ENCODE measurements around the gene ESRRA. TPM values are rescaled to one million over a fixed set of nuclear protein-coding genes. Genes with fewer than 3 reads are reported as not detected.

ESRRA gene
- total RNA-seq, 1 experiment from 2014 or later, result 111 TPM

DNA sequence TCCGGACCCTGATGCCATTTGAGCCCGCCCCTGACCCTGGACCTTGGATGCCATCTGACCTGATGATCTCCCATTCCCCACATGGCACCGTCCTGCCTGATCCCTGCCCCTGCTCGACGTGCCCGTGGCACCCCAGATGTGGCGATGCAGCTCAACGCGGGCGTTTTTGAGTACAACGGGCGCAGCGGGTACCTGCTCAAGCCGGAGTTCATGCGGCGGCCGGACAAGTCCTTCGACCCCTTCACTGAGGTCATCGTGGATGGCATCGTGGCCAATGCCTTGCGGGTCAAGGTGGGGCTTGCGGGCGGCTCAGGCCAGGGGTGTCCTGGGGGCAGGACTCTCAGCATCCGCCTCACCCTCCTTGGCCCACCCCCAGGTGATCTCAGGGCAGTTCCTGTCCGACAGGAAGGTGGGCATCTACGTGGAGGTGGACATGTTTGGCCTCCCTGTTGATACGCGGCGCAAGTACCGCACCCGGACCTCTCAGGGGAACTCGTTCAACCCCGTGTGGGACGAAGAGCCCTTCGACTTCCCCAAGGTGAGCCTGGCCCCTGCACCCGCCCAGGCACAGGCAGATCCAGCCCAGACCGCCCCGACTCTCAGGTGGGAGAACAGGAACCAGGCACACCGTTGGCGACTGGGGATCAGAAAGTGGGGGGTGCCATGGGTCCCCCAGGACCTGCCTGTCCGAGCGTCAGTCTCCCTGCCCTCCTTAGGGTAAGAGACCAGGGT, 42.9 kb upstream of the ESRRA start:
- intact Hi-C loops (cut with micrococcal nuclease), result no loop called here
- Histone ChIP-seq H3K4me2 (ENCODE audit: low read length) (no peak overlapping the region), H3K9me3 (ENCODE audit: low read length) (no peaks in the 10 kb centered on the region), H4K20me1 (ENCODE audit: low read length) (0 out of 2 replicates have a peak, but pooled peaks cover 3% of the 10 kb centered on the region), H3K27ac (ENCODE audit: low read length) (no peak overlapping the region), H3K27me3 (ENCODE audit: low read length) (no peaks in the 10 kb centered on the region), H3F3A (ENCODE audit: low read length, unreplicated experiment) (no peaks in the 10 kb centered on the region), H3K4me3 (ENCODE audit: low read length) (no peak overlapping the region), H3K79me2 (ENCODE audit: low read length) (no peaks in the 10 kb centered on the region), H3K4me1 (ENCODE audit: insufficient read depth, low read length) (peaks cover 8% of the 10 kb centered on the region; the same call in 1 of the 2 replicates), H3K9ac (ENCODE audit: low read length) (no peak overlapping the region), H3K9me2 (replicated peaks; ENCODE audit: low read length) (no peaks in the 10 kb centered on the region), H2AFZ (ENCODE audit: low read length) (no peak overlapping the region), H3K36me3 (ENCODE audit: low read depth, low read length) (peaks cover 42% of the 10 kb centered on the region)
- no TSS peak for BruUV-seq (replicated peaks)
- no peak for TF ChIP-seq EZH2 (IDR thresholded peaks at IDR 0.05; ENCODE audit: low read length, unreplicated experiment)
- no peak for TF ChIP-seq EZH2phosphoT487 (IDR thresholded peaks at IDR 0.05; ENCODE audit: borderline replicate concordance, low read length)
- TF ChIP-seq, protein P1, sequence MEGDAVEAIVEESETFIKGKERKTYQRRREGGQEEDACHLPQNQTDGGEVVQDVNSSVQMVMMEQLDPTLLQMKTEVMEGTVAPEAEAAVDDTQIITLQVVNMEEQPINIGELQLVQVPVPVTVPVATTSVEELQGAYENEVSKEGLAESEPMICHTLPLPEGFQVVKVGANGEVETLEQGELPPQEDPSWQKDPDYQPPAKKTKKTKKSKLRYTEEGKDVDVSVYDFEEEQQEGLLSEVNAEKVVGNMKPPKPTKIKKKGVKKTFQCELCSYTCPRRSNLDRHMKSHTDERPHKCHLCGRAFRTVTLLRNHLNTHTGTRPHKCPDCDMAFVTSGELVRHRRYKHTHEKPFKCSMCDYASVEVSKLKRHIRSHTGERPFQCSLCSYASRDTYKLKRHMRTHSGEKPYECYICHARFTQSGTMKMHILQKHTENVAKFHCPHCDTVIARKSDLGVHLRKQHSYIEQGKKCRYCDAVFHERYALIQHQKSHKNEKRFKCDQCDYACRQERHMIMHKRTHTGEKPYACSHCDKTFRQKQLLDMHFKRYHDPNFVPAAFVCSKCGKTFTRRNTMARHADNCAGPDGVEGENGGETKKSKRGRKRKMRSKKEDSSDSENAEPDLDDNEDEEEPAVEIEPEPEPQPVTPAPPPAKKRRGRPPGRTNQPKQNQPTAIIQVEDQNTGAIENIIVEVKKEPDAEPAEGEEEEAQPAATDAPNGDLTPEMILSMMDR (conservative IDR thresholded peaks at IDR 0.05; ENCODE audit: low read depth, low read length), result no peak
- POLR2A ChIA-PET (ENCODE audit: unreplicated experiment), result no interaction called here
- ATAC-seq (no peak), DNase-seq (no peak)
- CTCF ChIA-PET, result interaction anchor here (1.0 kb wide), 1 partner anchor 93 kb away, joined by 4 read pairs; no protein-coding TSS in a partner anchor

DNA sequence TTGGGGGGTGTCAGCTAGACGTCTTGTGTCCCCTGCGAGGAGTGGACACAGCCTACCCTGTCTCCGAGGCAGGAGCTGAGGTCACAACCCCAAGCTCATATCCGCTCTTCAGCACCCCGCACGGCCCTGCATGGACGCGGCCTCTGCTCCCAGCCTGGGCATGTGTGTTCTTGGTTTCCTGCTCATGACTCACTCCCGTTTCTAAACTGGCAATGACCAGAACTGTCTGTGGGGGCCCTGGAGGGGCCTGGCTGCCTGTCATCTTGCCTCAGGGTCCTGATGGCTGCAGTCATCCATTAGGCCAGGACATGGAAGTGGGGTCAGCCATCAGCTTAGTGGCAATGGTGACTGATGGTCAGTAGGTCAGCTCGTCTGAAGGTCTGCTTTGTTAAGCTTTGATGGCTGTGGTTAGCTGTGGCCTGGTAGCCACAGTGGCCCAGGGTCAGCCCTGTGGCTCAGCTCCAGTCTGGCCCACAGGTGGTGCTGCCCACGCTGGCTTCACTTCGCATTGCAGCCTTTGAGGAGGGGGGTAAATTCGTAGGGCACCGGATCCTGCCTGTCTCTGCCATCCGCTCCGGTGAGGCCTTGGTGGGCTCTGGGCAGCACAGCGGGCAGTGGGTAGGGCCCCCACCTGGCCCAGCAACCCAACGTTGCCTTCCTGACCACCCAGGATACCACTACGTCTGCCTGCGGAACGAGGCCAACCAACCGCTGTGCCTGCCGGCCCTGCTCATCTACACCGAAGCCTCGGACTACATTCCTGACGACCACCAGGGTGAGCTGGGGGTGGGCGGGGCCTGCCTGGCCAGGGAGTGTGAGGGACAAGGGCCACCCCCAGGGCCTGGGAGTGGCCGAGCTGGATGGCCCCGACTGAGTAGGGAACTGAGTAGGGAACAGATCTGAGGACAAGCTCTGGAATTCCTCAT, 42.0 kb upstream of the ESRRA start:
- H2AFZ ChIP-seq (ENCODE audit: low read length), result no peak overlapping the region

More for the DNA sequence above, 42.0 kb upstream of the ESRRA start:
- no peak overlapping the region for H3K27ac ChIP-seq (ENCODE audit: low read length)
- H3K79me2 ChIP-seq (ENCODE audit: low read length), result no peaks in the 10 kb centered on the region
- H3K4me2 ChIP-seq (ENCODE audit: low read length), result no peak overlapping the region
- ATAC-seq (peak; percentile 45), DNase-seq (no peak)
- no peak overlapping the region for H3K9ac ChIP-seq (ENCODE audit: low read length)
- H3K9me2 ChIP-seq (replicated peaks; ENCODE audit: low read length), result no peaks in the 10 kb centered on the region
- no TSS peak for BruUV-seq (replicated peaks)
- H3K4me3 ChIP-seq (ENCODE audit: low read length), result no peak overlapping the region
- H4K20me1 ChIP-seq (ENCODE audit: low read length), result 0 out of 2 replicates have a peak, but pooled peaks cover 3% of the 10 kb centered on the region
- CTCF ChIA-PET, result no interaction called here
- H3K9me3 ChIP-seq (ENCODE audit: low read length), result no peaks in the 10 kb centered on the region
- no peaks in the 10 kb centered on the region for H3F3A ChIP-seq (ENCODE audit: low read length, unreplicated experiment)
- intact Hi-C loops (cut with micrococcal nuclease), result no loop called here
- peaks cover 13% of the 10 kb centered on the region for H3K4me1 ChIP-seq (ENCODE audit: insufficient read depth, low read length)
- POLR2A ChIA-PET (ENCODE audit: unreplicated experiment), result no interaction called here
- peaks cover 42% of the 10 kb centered on the region for H3K36me3 ChIP-seq (ENCODE audit: low read depth, low read length)
- no peaks in the 10 kb centered on the region for H3K27me3 ChIP-seq (ENCODE audit: low read length)
- TF ChIP-seq, protein P1 (conservative IDR thresholded peaks at IDR 0.05; ENCODE audit: low read depth, low read length), result 0 out of 2 replicates have a peak, but pooled peaks have one; percentile 30
- TF ChIP-seq EZH2 (IDR thresholded peaks at IDR 0.05; ENCODE audit: low read length, unreplicated experiment), result no peak
